AG09309 (cell line): ENCODE measurements around the gene KCNJ2.
A peak's percentile ranks its signal among the peaks of the same experiment; 100 is the strongest.

Source experiments
- DNase-seq: peaks from one replicate; pipeline ENCODE4 v3.0.0-alpha.2; 2010; ENCODE audit warnings: low read depth
- H3K4me3 ChIP-seq: 2 replicates; pipeline ENCODE4 v1.5.1; 2011; ENCODE audit warnings: mild to moderate bottlenecking, low read depth, low read length, moderate library complexity; ENCODE audit not compliant: control insufficient read depth
- CTCF ChIP-seq: IDR thresholded peaks from 2 replicates; pipeline ENCODE4 v1.5.1; 2011; ENCODE audit warnings: mild to moderate bottlenecking, low read depth, low read length, inconsistent platforms; ENCODE audit not compliant: insufficient read depth, control insufficient read depth; ENCODE audit errors: missing control alignments

KCNJ2 gene

GRCh38 chr17:70173681-70174080, 4.3 kb downstream of the KCNJ2 start:
- no peak overlapping the region for H3K4me3 ChIP-seq
- DNase-seq, result no peak
- no peak for TF ChIP-seq CTCF

GRCh38 chr17:70181376-70181775, 12.0 kb downstream of the KCNJ2 start:
- H3K4me3 ChIP-seq, result no peak overlapping the region
- DNase-seq, result no peak
- TF ChIP-seq CTCF, result no peak

- no peak for TF ChIP-seq CTCF
- H3K4me3 ChIP-seq, result no peak overlapping the region
- DNase-seq, result no peak
Observed at GRCh38 chr17:70181866-70182265, 12.5 kb downstream of the KCNJ2 start.

GRCh38 chr17:70183508-70183907, 14.2 kb downstream of the KCNJ2 start:
- no peak for DNase-seq
- no peak overlapping the region for H3K4me3 ChIP-seq
- no peak for TF ChIP-seq CTCF

GRCh38 chr17:70184207-70184606, 14.9 kb downstream of the KCNJ2 start:
- DNase-seq, result no peak
- TF ChIP-seq CTCF, result no peak
- H3K4me3 ChIP-seq, result no peak overlapping the region

GRCh38 chr17:70184770-70185169, 15.4 kb downstream of the KCNJ2 start:
- no peak overlapping the region for H3K4me3 ChIP-seq
- TF ChIP-seq CTCF, result no peak
- peak; percentile 4 for DNase-seq

GRCh38 chr17:70185285-70185684, 16.0 kb downstream of the KCNJ2 start:
- H3K4me3 ChIP-seq, result no peak overlapping the region
- no peak for DNase-seq
- no peak for TF ChIP-seq CTCF
